Activated CD4-positive, CD25-positive, alpha-beta regulatory T cell (primary cell): ENCODE results near the gene DEGS2.
"Not testable (repeated sequence)": the region's sequence is repeated elsewhere in the genome, so short reads cannot be mapped to it uniquely, and the experiment has no call there.

Experiments used
- DNase-seq, 4 experiments: peaks; one replicate each; lab custom pipeline; 2025; lab: John Stamatoyannopoulos, UW

Gene DEGS2

DNA sequence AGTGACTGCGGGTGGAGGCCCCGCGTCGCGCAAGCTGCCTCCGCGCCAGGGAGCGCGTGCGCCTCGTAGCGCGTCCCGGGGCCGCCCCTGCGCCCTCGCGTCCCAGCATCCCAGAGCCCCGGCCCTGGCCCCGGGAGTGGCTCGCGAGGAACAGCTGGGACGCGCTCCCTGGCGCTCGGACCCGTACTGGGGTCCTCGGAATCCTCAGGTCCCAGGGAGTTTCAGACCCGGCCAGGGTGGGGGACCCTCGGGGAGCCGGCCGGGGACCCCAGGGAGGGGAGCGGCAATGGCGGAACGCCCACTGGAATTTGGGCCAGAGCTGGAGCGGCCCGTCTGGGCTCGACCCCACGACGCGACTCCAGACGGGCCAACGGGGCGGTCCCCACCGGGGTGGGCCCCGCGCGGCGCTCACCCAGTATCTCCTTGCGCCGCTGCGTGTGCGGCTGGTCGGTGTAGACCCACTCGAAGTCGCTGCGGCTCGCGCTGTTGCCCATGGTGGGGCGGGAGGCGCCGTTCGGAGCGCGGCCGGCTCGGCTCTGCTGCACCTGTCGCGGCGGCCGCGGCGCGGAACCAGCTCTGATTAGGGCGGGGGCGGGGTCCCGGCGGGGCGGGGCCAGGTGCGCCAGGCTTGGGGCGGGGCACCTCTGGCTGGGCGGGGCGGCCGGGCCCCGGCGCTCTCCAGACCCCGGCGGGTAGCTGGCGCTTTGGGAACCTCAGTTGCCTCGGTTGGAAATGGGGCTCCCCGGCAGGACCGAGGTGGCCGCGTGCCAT lies at the start of gene DEGS2:
Gene DEGS2, minus strand, starts transcription at position 552 of the 771 bp plus-strand sequence. Its CDS starts 58 bp downstream, at position 494.
- DNase-seq = peak; percentile 32 to 49 (median 39)

DNA sequence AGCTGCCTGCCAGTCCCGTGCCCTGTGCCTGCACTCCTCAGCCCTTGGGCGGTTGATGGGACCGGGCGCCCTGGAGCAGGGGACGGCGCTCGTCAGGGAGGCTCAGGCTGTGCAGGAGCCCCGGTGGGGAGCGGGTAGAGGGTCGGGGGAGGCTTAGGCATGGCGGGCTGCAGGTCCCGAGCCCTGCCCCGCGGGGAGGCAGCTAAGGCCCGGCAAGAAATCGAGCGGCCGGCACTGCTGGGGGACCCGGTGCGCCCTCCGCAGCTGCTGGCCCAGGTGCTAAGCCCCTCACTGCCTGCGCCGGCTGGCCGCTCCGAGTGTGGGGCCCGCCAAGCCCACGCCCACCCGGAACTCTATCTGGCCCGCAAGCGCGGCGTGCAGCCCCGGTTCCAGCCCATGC lies 48.7 kb upstream of the DEGS2 start:
- not testable (repeated sequence) for DNase-seq

DNA sequence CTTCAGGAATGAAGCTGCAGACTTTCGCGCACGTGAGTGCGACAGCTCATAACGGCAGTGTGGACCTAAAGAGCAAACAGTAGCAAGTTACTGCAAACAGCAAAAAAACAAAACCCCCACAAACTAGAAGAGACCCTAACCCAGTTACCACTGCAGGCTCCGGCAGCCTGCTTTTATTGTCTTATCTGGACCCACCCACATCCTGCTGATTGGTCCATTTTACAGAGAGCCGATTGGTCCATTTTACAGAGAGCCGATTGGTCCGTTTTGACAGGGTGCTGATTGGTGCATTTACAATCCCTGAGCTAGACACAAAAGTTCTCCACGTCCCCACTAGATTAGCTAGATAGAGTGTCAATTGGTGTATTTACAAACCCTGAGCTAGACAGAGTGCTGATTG lies 48.1 kb upstream of the DEGS2 start:
- DNase-seq = not testable (repeated sequence)

DNA sequence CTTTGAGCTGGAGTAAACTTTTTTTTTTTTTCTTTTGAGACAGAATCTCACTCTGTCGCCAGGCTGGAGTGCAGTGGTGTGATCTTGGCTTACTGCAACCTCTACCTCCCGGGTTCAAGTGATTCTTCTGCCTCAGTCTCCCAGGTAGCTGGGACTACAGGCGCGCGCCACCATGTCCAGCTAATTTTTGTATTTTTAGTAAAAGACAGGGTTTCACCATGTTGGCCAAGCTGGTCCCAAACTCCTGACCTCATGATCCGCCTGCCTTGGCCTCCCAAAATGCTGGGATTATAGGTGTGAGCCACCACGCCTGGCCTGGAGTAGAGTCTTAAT lies 45.4 kb upstream of the DEGS2 start:
- not testable (repeated sequence) for DNase-seq

DNA sequence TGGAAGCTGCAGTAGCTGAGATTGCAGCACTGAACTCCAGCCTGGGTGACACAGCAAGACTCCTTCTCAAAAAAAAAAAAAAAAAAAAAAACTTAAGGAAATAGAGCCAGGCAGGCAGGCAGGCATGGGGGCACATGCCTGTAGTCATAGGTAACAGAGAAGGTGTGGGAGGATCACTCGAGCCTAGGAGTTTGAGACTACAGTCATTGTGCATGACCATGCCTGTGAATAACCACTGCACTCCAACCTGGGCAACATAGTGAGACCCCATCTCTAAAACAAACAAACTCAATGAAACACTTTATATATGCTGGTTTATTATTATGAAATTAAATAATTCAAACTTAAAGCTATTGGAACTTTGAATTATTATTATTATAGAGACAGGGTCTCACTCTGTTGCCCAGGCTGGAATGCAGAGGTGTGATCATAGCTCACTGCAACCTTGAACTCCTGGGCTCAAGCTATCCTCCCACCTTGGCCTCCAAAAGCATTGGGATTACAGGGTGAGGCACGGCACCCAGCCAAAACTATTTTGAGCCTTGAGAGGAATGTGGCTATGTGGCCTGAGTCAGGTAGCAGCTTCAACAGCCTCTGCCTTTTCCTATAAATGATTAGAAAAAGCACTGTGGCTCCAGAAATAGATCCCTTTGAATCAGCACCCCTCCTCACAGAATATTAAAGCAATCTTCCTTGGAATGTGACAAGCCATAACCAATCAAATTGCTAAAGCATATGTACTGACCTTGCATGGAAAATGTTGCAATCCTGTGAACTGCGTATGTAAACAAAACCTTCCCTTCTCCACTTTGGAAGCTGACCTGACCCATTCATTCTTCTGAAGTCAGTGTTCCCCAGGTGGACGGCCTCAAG lies 44.8 kb upstream of the DEGS2 start:
- DNase-seq = no peak

DNA sequence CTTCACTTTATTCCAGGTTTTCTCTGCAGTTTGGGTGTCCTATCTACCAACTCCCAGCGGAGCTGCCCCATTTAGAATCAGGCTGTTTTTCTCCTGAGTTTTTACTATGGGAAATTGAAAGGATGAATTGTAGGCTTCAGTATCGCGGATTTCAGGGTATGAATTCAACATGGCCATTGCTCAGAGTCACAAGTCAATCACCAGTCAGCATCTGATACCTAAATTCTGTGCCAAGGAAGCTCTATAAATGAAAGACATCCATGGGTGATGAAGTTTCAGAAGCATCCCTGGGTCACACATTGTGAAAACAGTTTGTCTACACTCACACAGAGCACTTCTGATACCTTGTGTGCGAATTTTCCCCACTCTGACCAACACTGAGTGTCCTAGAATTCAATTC lies 43.7 kb upstream of the DEGS2 start:
- no peak for DNase-seq

DNA sequence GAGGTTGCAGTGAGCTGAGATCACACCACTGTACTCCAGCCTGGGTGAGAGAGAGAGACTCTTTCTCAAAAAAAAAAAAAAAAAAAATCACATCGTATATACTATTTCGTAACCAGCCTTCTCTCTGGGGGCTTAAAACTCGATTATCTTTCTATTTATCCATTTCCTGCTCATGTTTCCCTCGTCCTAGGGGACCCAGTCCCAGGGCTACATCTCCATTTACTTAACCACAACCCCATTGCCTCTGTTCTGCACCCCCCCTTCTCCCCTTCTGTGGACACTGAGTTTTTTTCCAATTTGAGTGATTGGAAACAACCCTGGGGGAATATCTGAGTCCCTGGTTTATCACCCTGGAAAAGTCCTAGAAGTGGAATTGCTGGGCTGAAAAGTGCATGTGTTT lies 43.3 kb upstream of the DEGS2 start:
- DNase-seq = no peak

DNA sequence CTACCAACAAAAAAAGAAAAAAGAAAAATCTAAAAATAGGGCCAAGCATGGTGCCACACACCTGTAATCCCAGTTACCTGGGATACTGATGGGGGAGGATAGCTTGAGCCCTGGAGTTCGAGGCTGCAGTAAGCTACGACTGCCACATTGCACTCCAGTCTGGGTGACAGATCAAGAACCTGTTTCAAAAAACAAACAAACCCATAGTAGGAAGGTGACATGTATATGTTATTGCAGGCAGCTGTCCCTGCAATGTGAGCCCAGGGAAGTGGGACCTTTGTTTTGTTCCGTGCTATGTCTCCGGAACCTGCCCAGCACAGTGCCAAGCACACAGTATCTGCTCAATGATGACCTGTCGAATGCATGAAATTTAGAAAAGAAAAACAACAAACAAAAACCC lies 42.3 kb upstream of the DEGS2 start:
- no peak for DNase-seq

DNA sequence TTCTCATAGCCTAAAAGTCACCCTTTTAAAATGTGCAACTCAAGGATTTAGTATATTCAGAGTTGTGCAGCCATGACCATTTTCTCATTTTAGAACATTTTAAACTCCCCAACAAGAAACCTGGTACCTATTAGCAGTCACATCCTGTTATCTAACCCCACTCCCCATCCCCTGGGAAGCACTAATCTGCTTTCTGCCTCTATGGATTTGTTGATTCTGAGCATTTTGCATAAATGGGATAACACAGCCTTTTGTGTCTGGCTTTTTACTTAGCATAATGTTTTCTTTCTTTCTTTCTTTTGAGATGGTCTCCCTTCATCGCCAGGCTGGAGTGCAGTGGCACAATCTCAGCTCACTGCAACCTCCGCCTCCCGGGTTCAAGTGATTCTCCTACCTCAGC lies 40.9 kb upstream of the DEGS2 start:
- no peak for DNase-seq

DNA sequence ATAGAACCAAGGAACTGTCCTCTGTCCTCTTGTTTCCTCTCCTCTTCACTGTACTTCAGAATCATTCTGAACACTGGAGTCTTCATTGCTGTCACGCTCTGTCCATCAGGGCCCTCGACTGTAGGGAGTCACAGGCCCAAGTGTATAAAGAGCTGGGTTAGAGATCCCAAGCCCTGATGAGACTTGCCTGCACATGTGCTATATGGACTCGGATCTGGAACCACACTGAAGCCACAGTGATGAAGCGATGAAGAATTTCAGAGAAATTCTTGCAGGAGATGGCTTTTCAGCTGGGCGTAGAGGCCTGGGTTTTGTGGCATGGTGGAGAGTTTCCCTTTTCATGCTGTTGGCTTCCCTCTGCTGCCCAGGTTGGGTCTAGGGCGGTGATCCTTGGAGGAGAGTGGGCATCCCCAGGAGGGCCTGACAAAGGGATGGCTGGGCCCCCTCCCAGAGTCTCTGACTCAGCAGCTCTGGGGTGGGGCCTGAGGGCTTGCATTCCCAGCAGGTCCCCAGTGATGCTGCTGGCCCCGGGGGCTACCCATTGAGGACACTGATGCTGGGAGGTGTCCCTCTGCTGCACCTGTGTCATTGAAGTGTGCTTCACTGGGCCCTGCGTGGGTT lies 39.9 kb upstream of the DEGS2 start:
- DNase-seq = no peak

DNA sequence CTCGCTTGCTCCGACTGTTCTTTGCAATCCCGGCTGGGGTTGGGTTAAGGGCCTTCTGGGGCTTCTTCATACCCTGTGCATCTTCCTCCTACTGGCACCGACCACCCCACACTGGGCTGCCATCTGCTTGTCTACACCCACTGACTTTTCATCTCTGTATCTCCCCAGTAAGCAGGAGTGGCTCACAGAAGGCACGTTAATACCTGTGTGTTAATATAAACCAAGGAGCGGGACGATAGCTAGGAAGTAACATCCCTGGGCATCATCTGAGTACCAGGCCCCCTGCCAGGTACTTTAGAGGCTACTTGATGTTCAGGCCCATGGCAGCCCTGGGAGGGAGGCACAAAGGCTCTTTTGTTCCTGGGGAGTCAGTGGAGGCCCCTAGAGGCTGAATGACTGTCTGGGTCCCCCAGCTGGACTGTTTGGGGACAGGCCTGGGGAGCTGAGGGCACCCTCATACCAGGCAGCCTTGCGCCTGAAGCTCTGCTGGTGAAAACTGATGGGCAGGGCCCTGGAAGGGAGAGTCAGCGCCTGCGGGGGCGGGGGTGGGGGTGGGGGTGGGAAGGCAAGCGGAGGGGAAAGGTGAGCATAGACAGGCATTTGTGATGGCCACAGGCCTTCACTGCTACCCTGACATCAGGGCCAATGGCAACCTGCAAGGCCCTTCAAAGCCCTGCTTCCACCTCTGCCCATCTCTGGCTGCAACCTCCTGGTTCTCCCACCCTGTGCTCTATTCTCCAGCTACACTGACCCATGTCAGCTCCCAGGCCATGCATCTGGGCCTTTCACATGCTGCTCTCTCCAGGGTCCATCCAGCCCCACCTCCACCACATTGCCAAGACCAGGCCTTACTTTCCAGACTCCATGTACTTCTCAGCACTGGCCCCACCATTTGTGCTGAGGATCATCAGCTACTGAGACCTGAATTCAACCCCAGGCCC lies 34.2 kb upstream of the DEGS2 start:
- DNase-seq = no peak

DNA sequence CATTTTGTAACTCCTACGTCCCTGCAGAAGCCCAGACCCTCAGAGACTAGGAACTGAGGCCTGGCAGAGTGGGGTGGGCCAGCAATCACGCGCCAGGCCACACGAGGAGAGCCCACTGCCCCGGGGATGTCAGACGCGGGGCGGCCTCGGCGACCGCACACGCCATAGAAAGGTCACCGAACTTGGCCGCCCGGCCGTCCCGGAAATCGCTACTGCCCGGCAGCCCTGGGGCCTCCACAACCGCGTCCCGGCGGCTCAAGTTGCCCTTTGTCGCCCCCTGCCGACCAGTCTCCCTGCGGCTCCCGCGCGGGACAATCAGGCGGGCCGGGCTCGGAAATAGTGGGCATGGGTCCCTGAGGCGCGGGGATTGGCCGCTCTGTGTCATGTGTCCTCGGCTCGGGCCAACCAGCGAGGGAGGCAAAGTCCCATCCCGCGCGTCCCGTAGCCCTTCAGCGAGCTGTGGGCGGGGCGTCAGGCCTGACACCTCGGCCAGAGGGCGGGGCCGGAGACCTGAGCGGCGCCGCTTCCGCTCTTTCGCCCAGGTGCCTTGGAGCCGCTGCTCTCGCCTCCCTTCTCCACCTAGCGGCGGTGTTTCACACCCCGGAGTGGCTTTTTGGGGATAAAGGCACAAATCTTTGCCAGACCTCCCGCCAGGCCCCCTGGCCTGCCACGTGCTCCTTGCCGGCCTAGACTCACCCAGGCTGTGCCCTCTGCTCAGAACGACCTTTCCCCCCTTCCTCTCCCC lies 33.4 kb upstream of the DEGS2 start:
- peak; percentile 98 to 100 (median 100) for DNase-seq

DNA sequence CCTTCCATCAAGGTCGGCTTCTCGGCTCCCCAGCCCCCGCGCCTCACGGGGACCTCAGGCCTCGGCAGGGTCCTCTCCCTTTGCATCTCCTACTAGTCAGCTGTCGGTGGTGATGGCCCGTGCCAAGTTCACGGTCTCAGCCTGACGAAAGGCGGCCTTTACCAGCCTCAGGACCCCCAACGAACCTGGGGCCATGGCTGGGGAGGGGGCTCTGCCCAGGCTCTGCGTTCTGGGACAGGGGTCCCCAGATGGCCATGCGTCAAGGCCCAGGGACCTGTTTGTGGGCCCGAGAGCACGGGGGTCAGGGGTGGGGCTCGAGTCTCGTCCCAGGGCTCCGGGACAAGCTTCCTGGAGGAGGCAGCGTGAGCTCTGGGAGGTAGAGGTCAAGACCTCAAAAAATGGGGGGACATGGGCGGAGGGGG lies 32.8 kb upstream of the DEGS2 start:
- no peak for DNase-seq

DNA sequence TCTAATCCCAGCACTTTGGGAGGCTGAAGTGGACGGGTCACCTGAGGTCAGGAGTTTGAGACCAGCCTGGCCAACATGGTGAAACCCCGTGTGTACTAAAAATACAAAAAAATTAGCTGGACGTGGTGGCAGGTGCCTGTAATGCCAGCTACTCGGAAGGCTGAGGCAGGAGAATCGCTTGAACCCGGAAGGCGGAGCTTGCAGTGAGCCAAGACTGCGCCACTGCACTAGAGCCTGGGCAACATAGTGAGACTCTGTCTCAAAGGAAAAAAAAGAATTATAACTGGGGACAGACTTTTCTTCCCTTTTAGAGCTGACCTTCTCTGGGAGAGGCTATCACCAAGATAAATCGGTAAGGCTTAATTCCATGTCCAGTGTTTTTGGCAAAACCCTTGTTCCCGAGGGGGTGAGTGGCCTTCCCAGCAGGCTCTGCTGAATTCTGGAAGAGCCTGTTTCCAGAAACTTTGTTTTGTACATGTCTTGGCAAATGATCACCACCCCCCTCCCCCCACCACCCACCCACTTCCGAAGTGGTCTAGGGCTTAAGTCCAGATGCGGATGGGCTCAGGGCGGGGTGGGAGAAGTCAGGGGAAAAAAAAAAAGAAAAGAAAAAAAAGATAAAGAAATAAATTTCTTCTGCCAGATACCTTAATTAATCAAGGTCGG lies 32.3 kb upstream of the DEGS2 start:
- DNase-seq = no peak

DNA sequence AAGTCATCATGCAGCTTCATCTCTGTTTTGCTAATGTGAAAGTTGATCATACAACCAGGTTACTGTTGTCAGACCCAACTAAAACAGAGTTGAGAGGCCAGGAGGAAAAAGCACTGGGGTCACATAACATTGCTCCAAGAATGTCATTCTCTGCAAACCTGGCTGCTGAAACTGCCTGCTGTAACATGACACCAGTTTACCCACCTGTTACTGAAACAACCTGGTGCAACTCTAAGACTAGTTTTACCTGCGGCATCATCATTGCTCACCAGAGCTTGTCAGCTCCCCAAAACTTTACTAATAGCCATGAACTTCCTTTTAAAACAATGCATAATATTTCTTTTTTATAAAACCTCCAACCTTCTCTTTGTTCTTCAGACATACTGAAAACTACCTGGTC lies 30.7 kb upstream of the DEGS2 start:
- no peak for DNase-seq

DNA sequence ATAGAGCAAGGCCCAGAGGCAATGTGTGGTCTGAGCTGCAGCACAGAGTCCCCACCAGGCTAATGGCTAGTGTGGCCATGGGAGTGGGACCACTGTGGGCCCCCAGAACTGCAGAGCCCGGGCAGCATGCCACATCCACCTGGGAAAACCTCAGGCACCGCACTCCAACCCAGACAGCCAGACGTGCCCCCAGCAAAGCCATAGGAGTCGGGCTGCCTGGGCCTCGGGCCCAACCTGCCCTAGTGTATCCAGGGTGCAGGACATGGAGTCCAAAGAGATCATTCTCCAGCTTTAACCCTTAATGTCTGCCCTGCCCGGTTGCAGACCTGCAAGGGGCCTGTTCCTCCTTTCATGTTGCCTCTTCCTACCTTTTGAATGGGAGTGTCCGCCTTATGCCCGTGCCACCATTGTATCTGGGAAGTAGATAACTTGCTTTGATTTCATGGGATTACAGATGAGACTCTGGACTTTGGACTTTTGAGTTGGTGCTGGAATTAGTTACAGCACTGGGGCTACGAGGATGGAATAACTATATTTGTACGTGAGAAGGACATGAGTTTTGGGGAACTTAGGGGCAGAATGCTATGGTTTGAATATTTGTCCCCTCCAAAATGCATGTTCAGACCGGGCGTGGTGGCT lies 29.1 kb upstream of the DEGS2 start:
- DNase-seq = no peak

DNA sequence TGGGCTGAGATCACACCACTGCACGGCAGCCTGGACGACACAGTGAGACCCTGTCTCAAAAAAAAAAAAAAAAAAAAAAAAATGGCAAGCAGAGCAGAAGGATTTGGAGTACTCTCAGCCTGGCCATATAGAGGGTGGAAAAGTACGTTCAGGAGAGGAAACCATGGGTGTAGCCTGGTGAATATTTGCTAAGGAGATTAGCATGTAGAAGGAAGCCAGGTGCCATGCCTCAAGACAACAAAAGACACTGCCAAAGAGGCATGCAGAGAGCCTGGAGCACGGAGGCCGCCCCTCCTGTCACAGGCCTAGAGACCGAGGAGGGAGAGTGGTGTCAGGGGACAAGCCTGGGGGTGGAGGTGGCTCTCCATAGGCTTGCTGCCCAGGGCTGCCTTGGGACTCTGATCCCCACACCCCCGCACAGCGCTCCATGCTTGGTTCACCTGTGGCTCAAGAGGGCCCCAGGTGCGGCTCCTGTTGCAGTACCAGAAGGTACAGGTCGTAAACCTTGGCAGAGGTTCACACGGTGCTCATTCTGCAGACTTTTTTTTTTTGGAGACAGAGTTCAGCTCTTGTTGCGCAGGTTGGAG lies 27.9 kb upstream of the DEGS2 start:
- no peak for DNase-seq

DNA sequence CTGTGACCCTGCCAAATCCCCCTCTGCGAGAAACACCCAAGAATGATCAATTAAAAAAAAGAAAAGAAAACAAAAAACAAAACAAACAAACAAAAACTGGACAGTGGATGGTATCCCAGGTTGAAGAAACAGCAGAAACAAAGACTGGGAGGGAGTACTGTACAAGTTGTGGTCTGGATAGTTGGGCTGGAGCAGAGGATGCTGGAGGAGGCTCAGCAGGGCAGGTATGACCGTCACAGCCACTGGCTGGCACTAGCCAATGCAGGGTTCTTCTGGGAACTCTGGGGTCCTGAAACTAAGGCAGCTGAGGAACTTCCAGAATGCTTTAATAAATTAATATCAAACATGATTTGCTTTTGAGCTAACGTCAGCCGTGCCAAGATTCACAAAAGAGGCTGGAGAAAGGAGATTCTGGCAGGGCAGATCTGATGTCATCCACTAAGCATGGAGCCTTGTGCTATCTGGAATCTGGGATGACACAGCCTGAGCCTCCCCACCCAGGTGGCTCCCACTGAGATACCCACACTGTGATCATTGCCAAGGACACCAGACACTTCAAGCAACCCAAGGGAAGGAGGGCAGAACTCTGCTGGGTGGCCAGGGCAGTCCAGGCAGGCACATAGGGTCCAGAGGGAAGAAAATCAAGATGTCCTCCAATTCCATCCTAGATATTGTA lies 22.6 kb upstream of the DEGS2 start:
- not testable (repeated sequence) for DNase-seq

DNA sequence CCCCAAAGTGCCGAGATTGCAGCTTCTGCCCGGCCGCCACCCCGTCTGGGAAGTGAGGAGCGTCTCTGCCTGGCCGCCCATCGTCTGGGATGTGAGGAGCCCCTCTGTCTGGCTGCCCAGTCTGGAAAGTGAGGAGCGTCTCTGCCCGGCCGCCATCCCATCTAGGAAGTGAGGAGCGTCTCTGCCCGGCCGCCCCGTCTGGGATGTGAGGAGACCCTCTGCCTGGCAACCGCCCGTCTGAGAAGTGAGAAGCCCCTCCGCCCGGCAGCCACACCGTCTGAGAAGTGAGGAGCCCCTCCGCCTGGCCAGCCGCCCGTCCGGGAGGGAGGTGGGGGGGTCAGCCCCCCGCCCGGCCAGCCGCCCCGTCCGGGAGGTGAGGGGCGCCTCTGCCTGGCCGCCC lies 21.2 kb upstream of the DEGS2 start:
- not testable (repeated sequence) for DNase-seq
